Epidermal melanocyte (primary cell): Measurements from ENCODE around the gene ADAMTSL2.

Experiments used
- DNase-seq: peaks from one replicate; pipeline ENCODE4 v3.0.0; 2011; ENCODE audit warnings: low spot score; ENCODE audit not compliant: insufficient read length

The ADAMTSL2 gene

DNA sequence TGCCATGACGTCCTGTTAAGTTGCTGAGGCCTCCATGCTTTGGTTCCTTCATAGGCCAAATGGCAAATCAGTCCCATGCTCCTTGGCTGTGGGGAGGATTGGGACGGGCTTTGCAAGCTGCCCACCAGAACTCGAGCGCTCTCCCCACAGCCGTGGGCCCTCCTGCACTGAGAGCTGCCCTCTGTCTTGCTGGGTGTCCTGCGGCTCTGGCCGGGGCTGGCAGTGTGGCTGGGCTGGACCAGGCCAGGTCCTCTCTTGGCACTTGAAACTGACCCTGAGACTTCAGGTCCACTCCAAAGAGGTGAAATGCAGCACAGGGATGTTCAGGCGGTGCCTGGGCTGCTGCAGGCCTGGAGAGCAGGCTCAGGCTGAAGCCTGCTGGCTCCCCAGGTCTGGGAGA, 16.8 kb upstream of the ADAMTSL2 start:
- DNase-seq = no peak

DNA sequence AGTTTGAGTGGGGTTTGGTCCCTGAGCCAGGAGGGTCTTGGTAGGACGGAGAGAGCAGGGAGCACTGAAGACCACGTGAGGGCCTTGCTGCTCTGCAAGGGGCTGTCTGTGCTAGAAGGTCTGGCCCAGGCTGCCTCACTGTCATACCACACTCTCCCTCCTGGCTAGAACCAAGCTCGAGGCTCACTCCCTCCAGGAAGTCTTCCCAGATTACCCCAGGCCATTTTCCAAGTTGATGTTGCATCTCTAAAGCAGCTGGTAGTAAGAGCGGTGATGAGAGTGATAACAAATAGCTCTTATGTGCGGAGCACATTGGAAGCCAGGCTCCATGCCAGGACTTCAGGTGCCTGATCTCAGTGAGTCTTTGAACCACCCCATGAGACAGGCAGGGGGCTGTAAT, 16.3 kb upstream of the ADAMTSL2 start:
- no peak for DNase-seq

DNA sequence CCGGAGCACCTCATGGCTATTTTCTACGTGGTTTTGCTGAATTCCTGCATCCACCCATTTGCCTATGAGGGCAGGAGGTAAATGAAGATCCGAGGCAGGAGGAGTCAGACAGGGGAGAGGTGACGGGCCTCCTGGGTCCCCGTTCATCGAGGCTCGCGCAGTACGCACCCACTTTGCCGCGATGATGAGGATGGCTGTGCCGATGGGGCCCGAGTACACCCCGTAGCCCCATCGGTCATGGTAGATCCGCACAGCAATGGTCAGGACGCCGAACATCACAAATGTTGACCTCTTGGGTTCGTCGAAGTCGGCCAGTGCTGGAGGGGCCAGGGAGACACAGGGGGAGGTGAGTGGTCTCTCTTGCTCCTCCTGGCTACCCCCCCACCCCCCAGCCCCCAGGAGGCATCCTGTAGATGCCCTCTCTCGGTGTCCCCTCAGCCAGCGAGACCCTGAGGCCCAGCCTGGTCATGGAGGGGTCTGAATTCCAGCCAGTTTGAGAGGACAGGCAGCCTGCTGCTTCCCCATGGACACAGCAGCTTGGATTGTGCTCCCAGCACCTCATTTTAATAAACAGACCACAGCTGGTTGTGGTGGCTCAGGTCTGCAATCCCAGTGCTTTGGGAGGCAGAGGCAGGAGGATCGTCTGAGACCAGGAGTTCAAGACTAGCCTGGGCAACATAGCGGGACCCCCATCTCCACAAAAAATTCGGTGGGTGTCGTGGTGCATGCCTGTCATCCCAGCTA, 15.6 kb upstream of the ADAMTSL2 start:
- no peak for DNase-seq

DNA sequence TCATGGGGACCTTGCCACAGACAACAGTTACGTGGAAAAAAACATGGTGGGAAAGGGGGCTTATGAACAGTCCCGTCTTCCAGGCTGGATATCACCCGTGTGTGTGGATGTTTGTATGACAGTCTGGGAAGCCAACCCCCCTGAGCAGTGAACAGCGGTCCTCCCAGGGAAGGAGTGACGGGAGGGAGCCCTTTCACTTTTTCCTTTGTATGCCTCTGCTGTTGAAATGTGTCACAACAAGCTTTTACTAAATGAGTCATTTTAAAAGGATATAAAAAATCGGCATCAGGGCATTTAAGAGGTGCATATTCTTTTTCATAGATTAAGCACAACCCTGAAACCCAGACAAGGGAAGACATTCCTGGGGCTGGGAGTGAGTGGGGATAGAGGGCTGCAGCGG, 14.8 kb upstream of the ADAMTSL2 start:
- no peak for DNase-seq

DNA sequence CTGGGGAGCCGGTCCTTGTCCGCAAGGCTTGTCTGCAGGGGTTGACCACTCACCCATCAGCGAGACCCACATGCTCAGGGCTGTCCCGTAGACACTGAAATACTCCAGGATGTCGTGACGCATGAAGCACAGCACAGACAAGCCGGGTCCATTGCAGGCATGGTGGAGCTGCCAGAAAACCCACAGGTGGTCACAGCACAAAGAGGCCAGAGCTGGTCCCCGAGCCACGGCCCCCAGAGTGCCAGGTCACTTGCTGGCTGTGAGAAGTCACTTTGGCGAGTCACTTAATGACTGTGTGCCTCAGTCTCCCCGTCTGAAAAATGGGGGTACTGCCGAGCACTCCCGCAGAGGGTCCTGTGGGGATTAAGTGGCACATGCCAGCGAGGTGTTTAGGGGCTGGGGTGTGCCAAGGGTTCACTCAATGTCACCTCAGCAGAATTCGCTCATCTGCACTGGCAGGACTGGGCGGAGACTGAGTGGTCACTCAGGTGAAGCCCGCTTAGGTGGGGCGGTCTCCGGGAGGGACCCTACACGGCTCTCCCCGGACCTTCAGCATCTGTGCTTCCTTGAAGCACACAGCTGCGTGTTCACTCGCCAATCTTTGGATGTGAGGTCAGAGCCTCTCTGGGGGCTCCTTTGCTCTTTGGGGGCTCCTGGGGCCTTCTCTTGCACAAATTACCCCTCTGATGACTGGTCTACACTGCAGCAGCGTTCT, 14.2 kb upstream of the ADAMTSL2 start:
- DNase-seq = no peak

DNA sequence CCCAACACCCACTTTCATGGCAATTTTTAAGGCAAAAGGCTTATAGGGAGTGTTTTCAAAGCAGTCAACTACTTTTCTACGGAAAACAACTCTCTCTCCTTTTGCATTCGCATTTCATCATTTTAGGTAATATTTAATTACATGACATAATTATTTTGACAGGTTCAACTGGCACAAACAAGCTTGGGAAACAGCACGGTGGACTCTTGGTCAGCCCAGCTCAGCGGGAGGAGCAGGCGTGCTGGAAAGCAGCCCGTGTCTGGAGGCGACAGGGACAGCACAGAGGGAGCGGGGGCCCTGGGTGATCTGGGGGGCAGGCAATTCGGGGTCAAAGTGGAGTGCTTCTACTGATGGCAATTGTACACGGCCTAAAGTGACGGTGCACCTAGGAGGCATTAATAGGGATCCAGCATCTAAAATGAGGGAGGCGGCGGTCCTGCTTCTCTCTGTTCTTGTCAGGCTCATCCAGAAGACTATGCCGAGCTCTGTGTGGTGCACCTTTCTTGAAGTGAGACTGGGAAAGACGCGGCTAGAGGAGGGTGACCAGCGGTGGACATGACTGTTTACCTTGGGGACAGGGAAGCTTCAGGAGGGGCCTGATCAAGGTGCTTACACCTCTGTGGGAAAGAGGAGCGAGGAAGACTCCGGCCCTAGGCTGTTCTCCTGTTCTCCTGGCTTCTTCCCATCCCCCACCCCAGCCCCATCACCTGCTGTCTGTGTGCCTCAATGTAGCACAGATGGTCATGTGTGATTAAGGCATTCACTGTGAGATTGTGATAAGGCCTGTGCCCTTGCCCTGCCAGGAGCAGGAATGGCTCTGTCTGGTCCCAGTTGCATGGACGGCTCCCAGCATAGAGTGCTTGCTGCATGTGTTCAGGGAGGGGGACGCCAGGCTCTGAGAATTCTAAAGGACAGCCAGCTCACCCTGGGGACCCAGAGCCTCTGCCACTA, 13.1 kb upstream of the ADAMTSL2 start:
- DNase-seq = no peak

DNA sequence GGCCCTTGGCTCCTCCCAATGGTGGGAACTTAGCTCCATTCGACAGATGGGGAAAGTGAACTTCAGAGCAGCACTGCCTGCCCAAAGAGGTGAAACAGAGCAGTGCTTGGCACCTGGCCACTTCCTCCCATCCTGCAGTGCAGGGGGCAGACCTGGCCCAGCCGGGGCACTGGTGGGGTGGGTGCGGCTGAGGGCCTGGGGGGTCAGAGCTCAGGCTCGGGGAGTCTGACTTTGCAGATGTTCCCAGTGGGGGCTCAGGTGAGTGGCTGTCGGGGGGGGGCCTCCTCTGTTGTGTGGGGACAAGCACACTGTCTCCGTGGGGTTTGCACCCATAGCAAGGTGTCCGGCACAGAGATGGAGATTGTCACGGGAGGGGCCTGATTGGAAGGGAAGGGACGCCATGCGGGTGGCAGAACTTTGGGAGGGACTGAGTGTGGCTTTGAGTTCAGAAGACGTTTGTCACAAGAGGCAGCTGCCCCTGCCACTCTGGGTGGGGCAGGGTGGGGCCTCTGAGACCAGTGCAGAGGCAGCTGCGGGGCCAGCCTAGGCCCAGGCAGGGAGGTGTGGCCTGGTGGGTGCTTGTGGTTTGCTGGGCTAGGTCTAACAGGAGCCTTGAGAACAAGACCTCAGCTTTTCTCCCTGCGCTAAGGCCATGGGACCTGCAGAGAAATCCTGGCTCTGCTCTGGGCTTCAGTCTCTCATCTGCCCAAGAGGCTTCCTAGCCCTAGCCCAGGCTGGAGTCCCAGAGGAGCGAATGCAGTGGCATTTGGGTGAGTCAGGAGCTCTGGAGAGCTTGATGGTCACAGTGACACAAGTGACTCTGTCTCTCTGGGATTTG, 12.2 kb upstream of the ADAMTSL2 start:
- DNase-seq = no peak

DNA sequence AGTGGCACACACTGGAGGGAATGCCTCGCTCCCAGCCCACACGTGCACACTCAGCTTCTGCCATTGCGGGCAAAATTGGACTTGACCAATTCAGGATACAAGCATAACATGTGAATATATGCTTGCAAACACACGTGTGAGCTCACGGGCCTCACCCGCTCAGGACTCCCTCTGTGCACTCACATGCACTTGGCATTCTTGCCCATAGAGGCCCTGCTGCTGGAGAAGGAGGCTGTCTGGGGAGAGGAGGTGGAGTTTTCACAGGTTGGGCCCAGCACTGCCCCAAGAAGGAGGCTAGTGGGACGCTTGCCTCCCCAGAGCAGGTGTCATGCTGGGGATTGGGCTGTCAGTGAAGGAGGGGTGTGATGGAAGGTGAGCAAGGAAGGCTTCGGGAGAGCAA, 11.4 kb upstream of the ADAMTSL2 start:
- DNase-seq = no peak

DNA sequence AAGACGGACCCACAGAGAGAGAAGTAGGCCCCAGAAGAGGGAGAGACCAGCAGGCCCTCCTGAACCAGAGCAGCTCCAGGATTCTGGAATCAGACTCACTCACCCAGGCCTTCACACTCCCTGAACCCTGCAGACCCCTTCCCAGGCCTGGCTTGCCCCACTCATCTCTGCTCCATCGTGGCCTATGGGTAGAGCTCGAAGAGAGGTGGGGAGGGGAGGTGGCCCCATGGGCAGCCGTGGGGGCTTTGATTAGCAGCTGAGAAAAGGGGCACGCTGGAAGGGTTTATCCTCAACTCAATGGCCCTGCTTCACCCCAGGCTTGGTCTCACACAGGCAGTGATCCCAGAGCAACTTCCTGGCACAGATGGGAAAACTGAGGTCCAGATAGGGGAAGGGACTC, 10.4 kb upstream of the ADAMTSL2 start:
- no peak for DNase-seq

DNA sequence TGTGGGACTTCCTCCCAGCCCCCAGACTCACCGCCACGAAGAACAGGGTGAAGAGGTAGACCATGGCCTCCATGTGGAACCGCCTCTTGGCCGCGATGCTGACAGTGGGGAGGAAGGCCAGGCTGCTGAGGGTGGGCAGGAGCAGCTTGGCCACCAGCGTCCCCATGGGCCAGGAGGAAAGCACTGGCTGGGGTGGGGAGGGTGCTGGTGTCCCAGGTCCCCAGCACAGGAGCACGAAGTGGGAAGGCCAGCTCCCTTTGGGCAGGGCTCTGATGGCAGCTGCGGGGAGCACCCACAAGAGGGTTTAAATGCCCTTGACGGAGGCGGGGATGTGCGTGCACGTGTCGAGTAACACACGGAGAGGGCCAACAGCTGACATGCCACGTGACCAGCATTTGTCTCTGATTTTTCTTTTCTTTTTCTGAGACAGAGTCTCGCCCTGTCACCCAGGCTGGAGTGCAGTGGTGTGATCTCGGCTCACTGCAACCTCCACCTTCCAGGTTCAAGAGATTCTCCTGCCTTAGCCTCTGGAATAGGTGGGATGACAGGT, 9.8 kb upstream of the ADAMTSL2 start, which contains the start of gene MYMK:
MYMK (minus strand) TSS at position 281 of the 550 bp plus-strand sequence; CDS start at position 166, 115 bp downstream.
- no peak for DNase-seq

DNA sequence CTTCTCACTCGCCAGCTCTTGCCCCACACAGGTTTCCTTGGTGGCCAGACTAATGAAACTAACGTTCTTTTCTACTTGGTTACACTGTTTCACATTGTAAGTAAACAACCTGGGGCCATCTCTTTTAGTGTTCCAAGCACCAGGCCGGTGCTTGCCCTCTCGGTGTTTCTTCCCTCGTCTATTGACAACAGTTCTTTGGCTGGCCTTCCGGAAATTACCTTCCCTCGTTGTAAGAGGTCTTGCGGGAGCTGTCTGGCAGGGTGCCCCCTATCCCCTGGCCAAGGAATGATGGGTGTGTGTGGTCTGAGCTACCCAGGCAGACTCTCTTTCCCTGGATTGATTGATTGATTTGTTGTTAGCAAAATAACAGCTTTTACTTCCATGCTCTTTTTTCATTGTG, 8.8 kb upstream of the ADAMTSL2 start:
- no peak for DNase-seq

DNA sequence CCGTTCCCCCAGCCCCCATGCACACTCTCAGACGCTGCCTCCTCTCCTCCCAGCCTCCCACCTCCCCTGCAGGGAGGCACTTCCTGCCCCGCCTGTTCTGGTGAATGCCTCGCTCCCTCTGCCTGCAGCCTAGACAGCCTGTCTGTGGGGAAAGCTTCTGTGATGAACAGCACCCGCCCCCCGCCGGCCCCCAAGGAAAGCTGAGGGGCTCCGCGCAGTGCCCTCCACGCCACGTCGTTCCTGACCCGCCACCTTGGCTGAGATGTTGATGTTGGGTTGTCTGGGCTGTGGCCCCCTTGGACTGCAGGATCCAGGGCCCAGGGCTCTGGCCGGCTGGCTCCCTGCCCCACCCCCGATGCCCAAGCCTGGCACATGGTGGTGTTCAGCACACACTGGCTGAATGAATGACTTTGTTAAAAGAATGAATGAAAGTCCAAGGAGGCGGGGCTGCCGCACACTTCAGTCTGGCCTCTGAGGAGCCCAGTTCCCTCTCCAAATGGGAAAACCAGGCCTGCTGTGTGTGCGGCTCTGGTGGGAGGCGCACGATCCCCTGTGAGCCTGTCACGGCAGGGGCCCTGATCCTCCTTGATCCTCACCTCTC, 7.7 kb upstream of the ADAMTSL2 start:
- DNase-seq = no peak

DNA sequence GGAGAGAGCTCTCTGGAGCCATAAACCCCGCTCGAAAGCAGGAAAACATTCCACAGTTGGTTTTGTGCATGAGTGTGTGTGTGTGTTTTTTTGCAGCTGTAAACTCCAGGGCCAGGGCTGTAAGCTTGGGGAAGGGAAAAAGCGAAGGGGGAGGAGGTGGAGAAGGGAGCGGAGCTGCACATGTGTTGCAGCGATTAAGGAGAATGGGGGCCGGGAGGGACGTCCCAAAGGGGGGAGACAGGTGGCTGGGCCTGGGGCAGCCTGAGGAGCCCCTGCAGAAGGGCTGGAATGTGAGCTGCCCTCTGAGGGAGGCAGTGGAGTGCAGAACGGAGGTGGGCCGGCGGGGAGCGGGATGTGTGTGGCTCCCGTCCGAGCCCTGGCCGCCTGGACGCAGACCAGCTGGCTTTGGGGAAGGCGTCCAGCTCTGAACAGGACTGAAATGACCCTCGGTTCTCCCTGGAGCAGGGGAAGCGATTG, 7.0 kb upstream of the ADAMTSL2 start:
- no peak for DNase-seq

DNA sequence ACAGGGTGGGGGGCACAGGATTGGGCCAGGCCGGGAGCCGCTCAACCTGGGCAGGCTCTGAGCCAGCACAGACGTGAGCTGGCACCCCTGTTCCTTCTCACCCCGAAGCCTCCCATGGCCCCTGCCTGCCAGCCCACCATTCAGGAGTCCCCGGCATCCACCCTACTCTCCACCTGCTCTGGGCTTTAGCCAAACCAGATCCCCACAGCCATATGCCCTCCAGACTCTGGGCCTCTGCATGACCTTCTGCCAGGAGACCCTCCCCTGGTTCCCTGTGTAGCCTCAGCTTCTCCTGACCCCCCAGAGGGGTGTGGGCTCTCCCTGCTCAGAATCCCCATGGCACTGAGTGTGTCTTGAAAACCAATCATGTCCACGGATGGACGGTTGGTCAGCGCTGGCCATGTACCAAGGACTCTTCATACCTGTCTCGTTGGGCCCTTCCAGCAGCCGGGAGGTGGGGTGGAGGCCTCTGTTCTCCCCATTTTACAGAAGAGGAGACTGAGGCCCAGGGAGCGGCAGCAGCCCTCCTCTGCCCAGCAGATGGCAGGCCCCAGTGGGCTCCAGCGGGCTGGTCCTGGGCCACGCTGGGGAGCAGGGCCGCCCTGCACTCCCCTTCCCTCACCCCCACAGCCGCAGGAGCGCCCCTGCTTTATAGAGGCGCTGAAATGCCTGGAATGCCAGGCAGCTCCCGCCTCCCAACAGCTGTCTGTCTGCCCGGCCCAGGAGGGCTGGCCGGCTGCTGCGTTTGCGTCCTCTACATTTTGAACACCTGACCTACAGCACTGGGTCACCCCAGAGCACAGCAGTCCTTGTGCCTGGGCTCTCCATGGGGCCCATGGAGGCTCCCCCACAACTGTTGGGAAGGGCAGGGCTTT, 6.3 kb upstream of the ADAMTSL2 start:
- no peak for DNase-seq

DNA sequence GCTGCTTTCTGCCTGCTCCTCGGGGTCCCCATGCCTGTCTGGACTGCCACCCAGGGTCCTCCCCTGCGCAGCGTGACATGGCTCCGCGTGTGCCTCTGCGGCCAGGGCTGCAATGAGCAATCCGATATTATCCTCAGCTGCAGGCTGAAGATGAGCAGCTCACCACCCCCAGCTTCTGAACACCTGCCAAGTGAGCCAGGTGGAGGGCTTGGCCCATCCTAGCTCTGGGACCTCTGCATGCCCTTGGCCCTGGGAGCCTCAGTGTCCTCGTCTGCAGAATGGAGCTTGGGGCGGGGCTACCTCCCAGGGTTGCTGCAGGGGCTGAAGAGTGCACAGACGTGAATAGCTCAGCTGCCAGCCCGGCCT, 5.6 kb upstream of the ADAMTSL2 start:
- no peak for DNase-seq

DNA sequence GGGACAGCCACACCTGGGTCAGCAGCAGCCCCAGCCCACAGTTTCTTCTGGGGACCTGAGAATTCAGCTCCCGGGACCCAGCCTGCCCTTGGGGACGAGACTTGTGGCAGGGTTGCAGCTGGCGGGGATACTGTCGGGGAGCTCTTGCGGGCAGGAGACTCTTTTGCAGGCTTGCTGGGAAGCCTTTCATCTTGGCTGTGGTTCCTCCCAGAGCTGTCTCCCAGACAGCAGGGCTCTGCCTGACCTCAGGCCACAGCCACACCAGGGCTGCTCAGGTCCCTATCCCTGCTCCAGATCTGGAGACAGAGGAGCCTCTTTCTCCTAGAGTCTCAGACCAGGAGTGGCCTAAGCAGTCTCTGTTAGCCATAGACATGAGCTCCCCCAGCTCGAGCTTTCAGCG, 5.0 kb upstream of the ADAMTSL2 start:
- DNase-seq = no peak

DNA sequence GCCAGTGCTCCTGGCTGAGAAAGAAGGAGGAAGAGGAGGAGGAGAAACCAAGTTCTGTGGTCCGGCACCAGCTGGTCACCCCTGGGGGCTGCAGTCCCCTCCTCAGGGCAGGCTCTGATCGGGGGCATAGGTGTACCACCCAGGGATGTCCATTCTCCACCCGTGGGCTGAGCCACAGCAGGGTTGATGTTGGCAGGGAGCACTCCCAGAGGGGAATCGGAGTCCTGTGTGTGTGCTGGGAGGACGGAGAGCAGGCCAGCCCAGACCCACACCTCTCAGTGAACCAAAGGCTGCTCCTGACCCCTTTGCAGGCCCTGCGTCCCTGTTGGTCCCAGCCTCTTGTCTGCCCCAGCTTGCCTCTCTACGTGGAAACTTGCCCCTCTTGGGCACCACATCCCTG, 4.6 kb upstream of the ADAMTSL2 start:
- DNase-seq = no peak

DNA sequence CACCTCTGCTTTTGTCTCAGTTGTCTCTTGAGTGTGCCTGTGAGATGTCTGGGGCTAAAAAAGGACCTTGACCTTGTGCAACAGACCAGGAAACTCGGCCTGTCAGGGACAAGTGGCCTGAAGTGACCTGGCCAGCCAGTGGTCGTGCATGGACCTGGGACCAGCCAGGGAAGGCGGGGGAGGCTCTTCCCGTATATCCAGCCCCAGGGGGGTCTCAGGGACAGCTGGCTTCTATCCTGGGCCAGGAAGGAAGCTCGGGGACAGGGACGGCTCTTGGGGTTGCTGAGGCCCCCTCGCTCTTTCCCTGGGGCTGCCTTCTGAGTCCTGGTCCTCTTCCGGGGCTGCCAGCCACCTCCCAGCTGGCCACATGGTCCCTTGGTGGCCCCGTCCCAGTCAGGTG, 3.2 kb upstream of the ADAMTSL2 start:
- DNase-seq = no peak
